ENCODE results near the gene AP5S1.

DNA sequence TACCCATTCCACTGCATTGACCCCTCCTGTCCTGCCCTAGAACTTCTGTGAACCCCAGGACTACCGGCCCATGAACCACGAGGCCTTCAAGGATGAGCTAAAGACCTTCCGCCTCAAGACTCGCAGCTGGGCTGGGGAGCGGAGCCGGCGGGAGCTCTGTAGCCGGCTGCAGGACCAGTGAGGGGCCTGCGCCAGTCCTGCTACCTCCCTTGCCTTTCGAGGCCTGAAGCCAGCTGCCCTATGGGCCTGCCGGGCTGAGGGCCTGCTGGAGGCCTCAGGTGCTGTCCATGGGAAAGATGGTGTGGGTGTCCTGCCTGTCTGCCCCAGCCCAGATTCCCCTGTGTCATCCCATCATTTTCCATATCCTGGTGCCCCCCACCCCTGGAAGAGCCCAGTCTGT, 15.6 kb upstream of the AP5S1 start:
- TF ChIP-seq FOXM1 (CRISPR knock-in tag; IDR thresholded peaks at IDR 0.05) (no peak), ZKSCAN8 (CRISPR knock-in tag; IDR thresholded peaks at IDR 0.05; ENCODE audit: borderline replicate concordance) (no peak), ZNF121 (CRISPR knock-in tag; IDR thresholded peaks at IDR 0.05) (no peak), EZH2 (conservative IDR thresholded peaks at IDR 0.05; ENCODE audit: low read depth, low read length) (no peak), EP300 (IDR thresholded peaks at IDR 0.05; ENCODE audit: low read depth in 2 of 2, low read length in 2 of 2) (no peak), EP300 (CRISPR knock-in tag; IDR thresholded peaks at IDR 0.05; ENCODE audit: borderline replicate concordance) (no peak), FOXJ3 (CRISPR knock-in tag; IDR thresholded peaks at IDR 0.05; ENCODE audit: borderline replicate concordance) (no peak), NR2F2 (IDR thresholded peaks at IDR 0.05; ENCODE audit: borderline replicate concordance, low read depth) (no peak), FOXP1 (IDR thresholded peaks at IDR 0.05) (no peak), FOXP1 (CRISPR knock-in tag; IDR thresholded peaks at IDR 0.05) (no peak)
- TF ChIP-seq, protein P1, sequence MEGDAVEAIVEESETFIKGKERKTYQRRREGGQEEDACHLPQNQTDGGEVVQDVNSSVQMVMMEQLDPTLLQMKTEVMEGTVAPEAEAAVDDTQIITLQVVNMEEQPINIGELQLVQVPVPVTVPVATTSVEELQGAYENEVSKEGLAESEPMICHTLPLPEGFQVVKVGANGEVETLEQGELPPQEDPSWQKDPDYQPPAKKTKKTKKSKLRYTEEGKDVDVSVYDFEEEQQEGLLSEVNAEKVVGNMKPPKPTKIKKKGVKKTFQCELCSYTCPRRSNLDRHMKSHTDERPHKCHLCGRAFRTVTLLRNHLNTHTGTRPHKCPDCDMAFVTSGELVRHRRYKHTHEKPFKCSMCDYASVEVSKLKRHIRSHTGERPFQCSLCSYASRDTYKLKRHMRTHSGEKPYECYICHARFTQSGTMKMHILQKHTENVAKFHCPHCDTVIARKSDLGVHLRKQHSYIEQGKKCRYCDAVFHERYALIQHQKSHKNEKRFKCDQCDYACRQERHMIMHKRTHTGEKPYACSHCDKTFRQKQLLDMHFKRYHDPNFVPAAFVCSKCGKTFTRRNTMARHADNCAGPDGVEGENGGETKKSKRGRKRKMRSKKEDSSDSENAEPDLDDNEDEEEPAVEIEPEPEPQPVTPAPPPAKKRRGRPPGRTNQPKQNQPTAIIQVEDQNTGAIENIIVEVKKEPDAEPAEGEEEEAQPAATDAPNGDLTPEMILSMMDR (CRISPR knock-in tag; IDR thresholded peaks at IDR 0.05): no peak
- TF ChIP-seq, protein P2, sequence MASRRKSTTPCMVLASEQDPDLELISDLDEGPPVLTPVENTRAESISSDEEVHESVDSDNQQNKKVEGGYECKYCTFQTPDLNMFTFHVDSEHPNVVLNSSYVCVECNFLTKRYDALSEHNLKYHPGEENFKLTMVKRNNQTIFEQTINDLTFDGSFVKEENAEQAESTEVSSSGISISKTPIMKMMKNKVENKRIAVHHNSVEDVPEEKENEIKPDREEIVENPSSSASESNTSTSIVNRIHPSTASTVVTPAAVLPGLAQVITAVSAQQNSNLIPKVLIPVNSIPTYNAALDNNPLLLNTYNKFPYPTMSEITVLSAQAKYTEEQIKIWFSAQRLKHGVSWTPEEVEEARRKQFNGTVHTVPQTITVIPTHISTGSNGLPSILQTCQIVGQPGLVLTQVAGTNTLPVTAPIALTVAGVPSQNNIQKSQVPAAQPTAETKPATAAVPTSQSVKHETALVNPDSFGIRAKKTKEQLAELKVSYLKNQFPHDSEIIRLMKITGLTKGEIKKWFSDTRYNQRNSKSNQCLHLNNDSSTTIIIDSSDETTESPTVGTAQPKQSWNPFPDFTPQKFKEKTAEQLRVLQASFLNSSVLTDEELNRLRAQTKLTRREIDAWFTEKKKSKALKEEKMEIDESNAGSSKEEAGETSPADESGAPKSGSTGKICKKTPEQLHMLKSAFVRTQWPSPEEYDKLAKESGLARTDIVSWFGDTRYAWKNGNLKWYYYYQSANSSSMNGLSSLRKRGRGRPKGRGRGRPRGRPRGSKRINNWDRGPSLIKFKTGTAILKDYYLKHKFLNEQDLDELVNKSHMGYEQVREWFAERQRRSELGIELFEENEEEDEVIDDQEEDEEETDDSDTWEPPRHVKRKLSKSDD (CRISPR knock-in tag; IDR thresholded peaks at IDR 0.05; ENCODE audit: low read depth): no peak

Measured in HepG2 (cell line).